CD14-positive monocyte (primary cell): ENCODE data around the gene TP73. TPM values are rescaled to one million over a fixed set of nuclear protein-coding genes. Genes with fewer than 3 reads are reported as not detected.
A peak's percentile ranks its signal among the peaks of the same experiment; 100 is the strongest.

ENCODE experiments used
- DNase-seq, 3 donors: peaks; one replicate each; pipeline ENCODE4 v3.0.0-alpha.2; 2011 to 2022
- H2AFZ ChIP-seq: 2 replicates; pipeline ENCODE4 v1.6.0; 2012; ENCODE audit warnings: mild to moderate bottlenecking, low read depth, low read length, inconsistent platforms; ENCODE audit not compliant: insufficient read depth, poor library complexity, severe bottlenecking
- H3K27ac ChIP-seq, 2 donors: 1 replicate in 1 of 2; 2 replicates in 1 of 2; pipeline ENCODE4 v1.5.1; 2012 to 2013; ENCODE audit warnings: low read length in 2 of 2, control low read depth in 1 of 2, inconsistent platforms in 1 of 2, low read depth in 1 of 2, mild to moderate bottlenecking in 1 of 2
- H3K27me3 ChIP-seq, 2 donors: one replicate each; pipeline versions ENCODE4 v1.6.0 to v1.6.1; 2011 to 2013; ENCODE audit warnings: low read length in 2 of 2; ENCODE audit not compliant: control insufficient read depth in 2 of 2, insufficient read depth in 2 of 2
- H3K36me3 ChIP-seq, 2 donors: replicated peaks in 1 of 2; 1 replicate in 1 of 2; 2 replicates in 1 of 2; pipeline versions ENCODE4 v1.5.1 to v1.6.1; 2012 to 2013; ENCODE audit warnings: low read length in 2 of 2, control low read depth in 1 of 2, inconsistent platforms in 1 of 2, mild to moderate bottlenecking in 1 of 2; ENCODE audit not compliant: insufficient read depth in 2 of 2, control insufficient read depth in 1 of 2
- H3K4me1 ChIP-seq, 2 donors: 1 replicate in 1 of 2; 2 replicates in 1 of 2; pipeline versions ENCODE4 v1.5.1 to v1.6.1; 2012 to 2013; ENCODE audit warnings: low read length in 2 of 2, control low read depth in 1 of 2, inconsistent platforms in 1 of 2, mild to moderate bottlenecking in 1 of 2, moderate library complexity in 1 of 2; ENCODE audit not compliant: insufficient read depth in 2 of 2, control insufficient read depth in 1 of 2
- H3K4me2 ChIP-seq: replicated peaks from 2 replicates; pipeline ENCODE3; 2012; ENCODE audit warnings: low read length, moderate library complexity, mild to moderate bottlenecking; ENCODE audit not compliant: poor library complexity, severe bottlenecking; ENCODE audit errors: extremely low read depth
- H3K4me3 ChIP-seq, 3 experiments: fragments of 200-600 bp in 1 of 3; sonication (generic) in 1 of 3; replicated peaks in 1 of 3; 1 replicate in 2 of 3; 2 replicates in 1 of 3; pipeline ENCODE4 v1.5.1; 2011 to 2013; ENCODE audit warnings: low read length in 3 of 3, mild to moderate bottlenecking in 3 of 3, control low read depth in 2 of 3, low read depth in 2 of 3, inconsistent platforms in 1 of 3, moderate library complexity in 1 of 3
- H3K79me2 ChIP-seq: 2 replicates; pipeline ENCODE4 v1.6.0; 2012; ENCODE audit warnings: mild to moderate bottlenecking, control low read depth, inconsistent platforms, low read length, moderate library complexity; ENCODE audit not compliant: insufficient read depth
- H3K9ac ChIP-seq: 2 replicates; pipeline ENCODE4 v1.6.0; 2017; ENCODE audit warnings: low read length, mild to moderate bottlenecking; ENCODE audit not compliant: insufficient read depth, poor library complexity, severe bottlenecking
- H3K9me3 ChIP-seq, 2 donors: replicated peaks in 1 of 2; 1 replicate in 1 of 2; 2 replicates in 1 of 2; pipeline versions ENCODE4 v1.5.1 to v1.6.1; 2012 to 2013; ENCODE audit warnings: low read length in 2 of 2, control low read depth in 1 of 2; ENCODE audit not compliant: control insufficient read depth in 1 of 2, insufficient read depth in 1 of 2
- H4K20me1 ChIP-seq: 2 replicates; pipeline ENCODE4 v1.6.0; 2012; ENCODE audit warnings: mild to moderate bottlenecking, low read length, control low read depth, moderate library complexity; ENCODE audit not compliant: insufficient read depth
- H3K27ac Mint-ChIP-seq, 7 donors: one replicate each; pipeline ENCODE4 v1.8.0; 2020; ENCODE audit warnings: mild to moderate bottlenecking in 7 of 7, mixed read lengths in 7 of 7, moderate library complexity in 6 of 7, inconsistent platforms in 2 of 7
- H3K27me3 Mint-ChIP-seq, 3 donors: one replicate each; pipeline ENCODE4 v1.8.0; 2021 to 2022; ENCODE audit warnings: low read depth in 3 of 3, mild to moderate bottlenecking in 3 of 3, mixed read lengths in 3 of 3, moderate library complexity in 3 of 3, inconsistent platforms in 1 of 3
- H3K36me3 Mint-ChIP-seq, 2 donors: one replicate each; pipeline ENCODE4 v1.8.0; 2020; ENCODE audit warnings: mixed read lengths in 2 of 2, inconsistent platforms in 1 of 2, mild to moderate bottlenecking in 1 of 2
- H3K4me1 Mint-ChIP-seq: one replicate; pipeline ENCODE4 v1.8.0; 2020; ENCODE audit warnings: mild to moderate bottlenecking, mixed read lengths
- H3K4me3 Mint-ChIP-seq, 2 donors: one replicate each; pipeline ENCODE4 v1.8.0; 2020; ENCODE audit warnings: mild to moderate bottlenecking in 2 of 2, mixed read lengths in 2 of 2, moderate library complexity in 1 of 2
- H3K9me3 Mint-ChIP-seq, 7 donors: one replicate each; pipeline ENCODE4 v1.8.0; 2020 to 2022; ENCODE audit warnings: mixed read lengths in 7 of 7, mild to moderate bottlenecking in 6 of 7, moderate library complexity in 6 of 7, inconsistent platforms in 2 of 7
- CTCF ChIP-seq: fragments of 200-600 bp; IDR thresholded peaks from one replicate; pipeline ENCODE4 v1.8.0; 2022; ENCODE audit warnings: antibody characterized with exemption, mild to moderate bottlenecking
- WGBS: methylation state at CpG from one replicate; pipeline ENCODE4 v1.1.5; 2013; ENCODE audit warnings: missing lambda C conversion rate; ENCODE audit not compliant: insufficient coverage; 5-methylcytosine and 5-hydroxymethylcytosine counted together
- intact Hi-C, 2 donors: fragments of 100-400 bp; cut with micrococcal nuclease; formaldehyde crosslinking; loops; one replicate each; pipeline versions ENCODE4 v1.15.0 to v1.15.1; 2023
- polyA plus RNA-seq, 3 donors: library from polyadenylated mRNA; depleted of rRNA in 1 of 3; unstranded in 2 of 3; stranded (reverse) in 1 of 3; fragments of 300-500 nt in 2 of 3; fragments of >200 nt in 1 of 3; fragmentation: Illumina TruSeq in 2 of 3; gene quantifications; 1 replicate in 2 of 3; 2 replicates in 1 of 3; pipeline ENCODE4 v1.2.3, GENCODE V29; 2012 to 2021

TP73 gene
- polyA plus RNA-seq, 3 donors = 0.21 to 0.42 TPM; not detected in 1

DNA sequence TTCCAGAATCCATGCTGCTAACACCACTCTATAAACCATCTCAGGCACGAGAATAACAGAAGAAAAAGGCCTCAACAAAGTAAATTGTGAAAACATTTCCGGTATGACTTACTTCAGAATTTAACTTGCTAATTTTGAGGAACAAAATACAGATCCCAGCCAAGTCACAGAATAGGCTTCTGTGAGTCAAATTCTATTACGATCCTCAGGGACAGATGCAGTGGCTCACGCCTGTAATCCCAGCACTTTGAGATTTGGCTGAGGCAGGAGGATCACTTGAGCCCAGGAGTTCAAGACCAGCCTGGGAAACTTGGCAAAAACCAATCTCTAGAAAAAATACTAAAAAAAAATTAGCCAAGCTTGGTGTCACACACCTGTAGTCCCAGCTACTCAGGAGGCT, 91.1 kb downstream of the TP73 start:
- H3K4me3 ChIP-seq = no peak overlapping the region
- H3K27me3 ChIP-seq = no peaks in the 10 kb centered on the region
- Mint-ChIP-seq H3K27me3 (peaks cover 0 to 2% (median 2%) of the 10 kb centered on the region in 3 donors), H3K4me3 (no peak overlapping the region), H3K9me3 (no peaks in the 10 kb centered on the region), H3K27ac (peak overlapping the region in 1 of 7 donors; percentile 17), H3K4me1 (peaks cover 37% of the 10 kb centered on the region), H3K36me3 (peaks cover 12 to 18% of the 10 kb centered on the region in 2 donors)
- H3K79me2 ChIP-seq = no peaks in the 10 kb centered on the region
- no peaks in the 10 kb centered on the region for H4K20me1 ChIP-seq
- H3K4me2 ChIP-seq = no peak overlapping the region
- H3K4me1 ChIP-seq = peaks cover 16 to 23% of the 10 kb centered on the region in 2 donors
- peaks cover 12 to 29% of the 10 kb centered on the region in 2 donors for H3K36me3 ChIP-seq
- WGBS = 90% methylated on average over 2 of the region's 4 CpGs
- no peak overlapping the region for H3K9ac ChIP-seq
- intact Hi-C loops = no loop called here
- no peak overlapping the region for H3K27ac ChIP-seq
- no peak for TF ChIP-seq CTCF
- no peak overlapping the region for H2AFZ ChIP-seq
- H3K9me3 ChIP-seq = no peaks in the 10 kb centered on the region
- peak in 1 of 3 donors; percentile 3 for DNase-seq

DNA sequence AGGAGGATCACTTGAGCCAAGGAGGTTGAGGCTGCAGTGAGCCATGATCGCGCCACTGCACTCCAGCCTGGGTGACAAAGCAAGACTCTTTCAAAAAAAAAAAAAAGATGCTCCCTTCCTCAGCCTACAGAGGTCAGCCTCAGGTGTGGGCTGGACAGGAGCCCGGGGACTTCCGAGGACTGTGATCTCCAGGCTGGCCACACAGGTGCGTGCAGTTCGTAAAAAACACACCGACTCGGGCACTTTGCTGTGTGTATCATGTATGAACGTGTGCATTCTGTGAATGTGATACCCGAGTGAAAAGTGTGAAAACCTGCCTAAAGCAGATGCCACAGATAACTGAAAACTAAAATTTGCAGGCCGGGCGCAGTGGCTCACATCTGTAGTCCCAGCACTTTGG, 91.5 kb downstream of the TP73 start:
- H3K9me3 ChIP-seq = no peaks in the 10 kb centered on the region
- 94% methylated on average over 10 of the region's 12 CpGs for WGBS
- no peak for DNase-seq
- no peaks in the 10 kb centered on the region for H4K20me1 ChIP-seq
- no peaks in the 10 kb centered on the region for H3K79me2 ChIP-seq
- Mint-ChIP-seq H3K36me3 (peaks cover 12 to 18% of the 10 kb centered on the region in 2 donors), H3K27ac (peak overlapping the region in 2 of 7 donors; percentile 6 to 17), H3K4me1 (peaks cover 37% of the 10 kb centered on the region), H3K4me3 (no peak overlapping the region), H3K9me3 (no peaks in the 10 kb centered on the region), H3K27me3 (peaks cover 0 to 2% (median 2%) of the 10 kb centered on the region in 3 donors)
- no peak overlapping the region for H3K4me3 ChIP-seq
- no peak overlapping the region for H3K27ac ChIP-seq
- H2AFZ ChIP-seq = no peak overlapping the region
- TF ChIP-seq CTCF = no peak
- H3K4me2 ChIP-seq = no peak overlapping the region
- peaks cover 8 to 25% of the 10 kb centered on the region in 2 donors for H3K36me3 ChIP-seq
- no peak overlapping the region for H3K9ac ChIP-seq
- peaks cover 16 to 23% of the 10 kb centered on the region in 2 donors for H3K4me1 ChIP-seq
- intact Hi-C loops = no loop called here
- H3K27me3 ChIP-seq = no peaks in the 10 kb centered on the region
